ENCODE data around the gene ZEB1.

ZEB1 gene

GRCh38 chr10:31303212-31303611, 15.8 kb upstream of the ZEB1 start:
- Histone ChIP-seq H3K9me3 (ENCODE audit: control extremely low read depth in 1 of 5, control insufficient read depth in 4 of 5, insufficient read depth in 2 of 5, low read depth in 1 of 5, low read length in 4 of 5) (no peaks in the 10 kb centered on the region), H3K4me1 (ENCODE audit: control extremely low read depth in 1 of 4, control insufficient read depth in 4 of 4, insufficient read depth in 4 of 4, low read length in 3 of 4) (peaks cover 0 to 7% (median 3%) of the 10 kb centered on the region in 4 experiments), H3K4me3 (ENCODE audit: control insufficient read depth in 1 of 7, extremely low read depth in 1 of 7, insufficient read depth in 4 of 7, low read depth in 2 of 7, low read length in 6 of 7) (no peak overlapping the region), H3K27me3 (replicated peaks in 2 of 5; ENCODE audit: control insufficient read depth in 4 of 5, insufficient read depth in 5 of 5, low read length in 4 of 5) (no peaks in the 10 kb centered on the region), H3K27ac (ENCODE audit: insufficient read depth in 1 of 2, low read depth in 1 of 2, low read length in 2 of 2, poor library complexity in 1 of 2, severe bottlenecking in 2 of 2) (no peak overlapping the region), H3K36me3 (ENCODE audit: control insufficient read depth in 4 of 4, insufficient read depth in 4 of 4, low read length in 3 of 4) (no peaks in the 10 kb centered on the region)
- 83% methylated on average over 2 of the region's 3 CpGs for WGBS (ENCODE audit: insufficient coverage)
- POLR2A ChIA-PET = no interaction called here
- CTCF ChIA-PET = no interaction called here
- peak in 2 of 3 donors; percentile 9 to 16 for DNase-seq

GRCh38 chr10:31304291-31304970, 14.6 kb upstream of the ZEB1 start:
- POLR2A ChIA-PET = no interaction called here
- no peak for DNase-seq
- H3K4me1 ChIP-seq (ENCODE audit: control extremely low read depth in 1 of 4, control insufficient read depth in 4 of 4, insufficient read depth in 4 of 4, low read length in 3 of 4) = peaks cover 0 to 4% (median 2%) of the 10 kb centered on the region in 4 experiments
- no peak overlapping the region for H3K27ac ChIP-seq (ENCODE audit: insufficient read depth in 1 of 2, low read depth in 1 of 2, low read length in 2 of 2, poor library complexity in 1 of 2, severe bottlenecking in 2 of 2)
- no peaks in the 10 kb centered on the region for H3K9me3 ChIP-seq (ENCODE audit: control extremely low read depth in 1 of 5, control insufficient read depth in 4 of 5, insufficient read depth in 2 of 5, low read depth in 1 of 5, low read length in 4 of 5)
- CTCF ChIA-PET = no interaction called here
- no peaks in the 10 kb centered on the region for H3K36me3 ChIP-seq (ENCODE audit: control insufficient read depth in 4 of 4, insufficient read depth in 4 of 4, low read length in 3 of 4)
- 100% methylated on average over 1 of the region's 6 CpGs for WGBS (ENCODE audit: insufficient coverage)
- no peak overlapping the region for H3K4me3 ChIP-seq (ENCODE audit: control insufficient read depth in 1 of 7, extremely low read depth in 1 of 7, insufficient read depth in 4 of 7, low read depth in 2 of 7, low read length in 6 of 7)
- no peaks in the 10 kb centered on the region for H3K27me3 ChIP-seq (replicated peaks in 2 of 5; ENCODE audit: control insufficient read depth in 4 of 5, insufficient read depth in 5 of 5, low read length in 4 of 5)

- WGBS (ENCODE audit: insufficient coverage) = 100% methylated on average over 2 of the region's 3 CpGs
- no peak overlapping the region for H3K27ac ChIP-seq (ENCODE audit: insufficient read depth in 1 of 2, low read depth in 1 of 2, low read length in 2 of 2, poor library complexity in 1 of 2, severe bottlenecking in 2 of 2)
- CTCF ChIA-PET = no interaction called here
Measured at GRCh38 chr10:31313396-31313795, 5.6 kb upstream of the ZEB1 start.

DNA sequence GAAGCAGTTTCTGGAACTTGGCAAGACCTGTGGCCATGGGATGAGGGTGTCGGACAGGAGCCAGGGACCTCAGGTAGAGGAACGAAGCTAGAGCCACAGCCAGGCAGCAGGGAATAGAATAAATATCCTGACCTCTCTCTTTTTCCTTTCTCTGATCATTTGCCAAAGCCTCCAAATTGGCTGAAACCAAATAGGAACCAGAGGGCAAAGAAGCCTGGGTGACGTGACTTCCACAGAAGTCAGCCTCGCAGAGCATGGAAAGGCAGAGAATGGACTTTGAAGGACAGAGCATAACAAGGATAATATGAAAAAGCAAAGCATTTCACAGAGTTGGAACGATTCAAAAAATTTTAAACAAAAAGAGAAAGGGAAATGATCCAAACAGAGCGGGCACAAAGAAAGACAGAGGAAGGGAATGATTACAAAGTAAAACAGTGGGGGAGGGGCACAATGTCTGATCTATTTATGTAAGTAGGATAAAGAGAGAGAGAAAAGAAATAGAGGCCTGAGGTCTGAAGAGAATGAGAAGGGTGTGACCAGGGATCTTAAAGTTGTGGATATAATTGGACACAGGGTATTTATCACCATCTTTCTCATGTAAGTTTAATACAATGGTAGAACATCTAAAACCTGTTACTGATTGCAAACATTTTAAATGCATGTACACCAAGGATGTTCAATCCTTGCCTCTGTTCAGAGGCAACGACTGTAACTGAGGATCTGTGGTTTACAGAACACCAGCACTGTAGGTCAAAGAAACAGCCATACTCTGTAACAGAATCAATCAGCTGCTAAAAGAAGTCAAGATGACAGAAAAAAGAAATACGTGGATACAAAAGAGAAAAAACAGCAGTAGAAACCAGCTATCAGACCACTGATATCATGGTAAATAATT, 4.5 kb upstream of the ZEB1 start:
- ChIA-PET CTCF (interaction anchor here (1.1 kb wide), 1 partner anchor 47 kb away, joined by 3 read pairs; no protein-coding TSS in a partner anchor), POLR2A (no interaction called here)

More at GRCh38 chr10:31313396-31313795, 5.6 kb upstream of the ZEB1 start:
- Histone ChIP-seq H3K9me3 (ENCODE audit: control extremely low read depth in 1 of 5, control insufficient read depth in 4 of 5, insufficient read depth in 2 of 5, low read depth in 1 of 5, low read length in 4 of 5) (no peaks in the 10 kb centered on the region), H3K36me3 (ENCODE audit: control insufficient read depth in 4 of 4, insufficient read depth in 4 of 4, low read length in 3 of 4) (no peaks in the 10 kb centered on the region), H3K4me3 (ENCODE audit: control insufficient read depth in 1 of 7, extremely low read depth in 1 of 7, insufficient read depth in 4 of 7, low read depth in 2 of 7, low read length in 6 of 7) (no peak overlapping the region), H3K4me1 (ENCODE audit: control extremely low read depth in 1 of 4, control insufficient read depth in 4 of 4, insufficient read depth in 4 of 4, low read length in 3 of 4) (peaks cover 0 to 5% (median 4%) of the 10 kb centered on the region in 4 experiments), H3K27me3 (replicated peaks in 2 of 5; ENCODE audit: control insufficient read depth in 4 of 5, insufficient read depth in 5 of 5, low read length in 4 of 5) (no peaks in the 10 kb centered on the region)
- POLR2A ChIA-PET = no interaction called here
- DNase-seq = no peak

GRCh38 chr10:31315453-31315852, 3.6 kb upstream of the ZEB1 start:
- DNase-seq = no peak
- H3K9me3 ChIP-seq (ENCODE audit: control extremely low read depth in 1 of 5, control insufficient read depth in 4 of 5, insufficient read depth in 2 of 5, low read depth in 1 of 5, low read length in 4 of 5) = no peaks in the 10 kb centered on the region
- 88% methylated on average over 3 of the region's 4 CpGs for WGBS (ENCODE audit: insufficient coverage)
- peaks cover 0 to 8% (median 4%) of the 10 kb centered on the region in 4 experiments for H3K4me1 ChIP-seq (ENCODE audit: control extremely low read depth in 1 of 4, control insufficient read depth in 4 of 4, insufficient read depth in 4 of 4, low read length in 3 of 4)
- H3K27ac ChIP-seq (ENCODE audit: insufficient read depth in 1 of 2, low read depth in 1 of 2, low read length in 2 of 2, poor library complexity in 1 of 2, severe bottlenecking in 2 of 2) = no peak overlapping the region
- ChIA-PET CTCF (no interaction called here), POLR2A (no interaction called here)
- H3K36me3 ChIP-seq (ENCODE audit: control insufficient read depth in 4 of 4, insufficient read depth in 4 of 4, low read length in 3 of 4) = no peaks in the 10 kb centered on the region
- no peak overlapping the region for H3K4me3 ChIP-seq (ENCODE audit: control insufficient read depth in 1 of 7, extremely low read depth in 1 of 7, insufficient read depth in 4 of 7, low read depth in 2 of 7, low read length in 6 of 7)
- no peaks in the 10 kb centered on the region for H3K27me3 ChIP-seq (replicated peaks in 2 of 5; ENCODE audit: control insufficient read depth in 4 of 5, insufficient read depth in 5 of 5, low read length in 4 of 5)

More for the DNA sequence above, 4.5 kb upstream of the ZEB1 start:
- no peak overlapping the region for H3K4me3 ChIP-seq (ENCODE audit: control insufficient read depth in 1 of 7, extremely low read depth in 1 of 7, insufficient read depth in 4 of 7, low read depth in 2 of 7, low read length in 6 of 7)
- no peaks in the 10 kb centered on the region for H3K27me3 ChIP-seq (replicated peaks in 2 of 5; ENCODE audit: control insufficient read depth in 4 of 5, insufficient read depth in 5 of 5, low read length in 4 of 5)
- no peaks in the 10 kb centered on the region for H3K36me3 ChIP-seq (ENCODE audit: control insufficient read depth in 4 of 4, insufficient read depth in 4 of 4, low read length in 3 of 4)
- no peaks in the 10 kb centered on the region for H3K9me3 ChIP-seq (ENCODE audit: control extremely low read depth in 1 of 5, control insufficient read depth in 4 of 5, insufficient read depth in 2 of 5, low read depth in 1 of 5, low read length in 4 of 5)
- no peak for DNase-seq
- WGBS (ENCODE audit: insufficient coverage) = 95% methylated on average over 6 of the region's 8 CpGs
- peaks cover 0 to 5% (median 4%) of the 10 kb centered on the region in 4 experiments for H3K4me1 ChIP-seq (ENCODE audit: control extremely low read depth in 1 of 4, control insufficient read depth in 4 of 4, insufficient read depth in 4 of 4, low read length in 3 of 4)
- H3K27ac ChIP-seq (ENCODE audit: insufficient read depth in 1 of 2, low read depth in 1 of 2, low read length in 2 of 2, poor library complexity in 1 of 2, severe bottlenecking in 2 of 2) = no peak overlapping the region

- WGBS (ENCODE audit: insufficient coverage) = 100% methylated on average over 2 of the region's 5 CpGs
- H3K4me3 ChIP-seq (ENCODE audit: control insufficient read depth in 1 of 7, extremely low read depth in 1 of 7, insufficient read depth in 4 of 7, low read depth in 2 of 7, low read length in 6 of 7) = no peak overlapping the region
- CTCF ChIA-PET = interaction anchor here (1.4 to 2.0 kb wide), 2 partner anchors 233 to 532 kb away, joined by 4 read pairs; no protein-coding TSS in a partner anchor
- H3K36me3 ChIP-seq (ENCODE audit: control insufficient read depth in 4 of 4, insufficient read depth in 4 of 4, low read length in 3 of 4) = no peaks in the 10 kb centered on the region
- no peaks in the 10 kb centered on the region for H3K27me3 ChIP-seq (replicated peaks in 2 of 5; ENCODE audit: control insufficient read depth in 4 of 5, insufficient read depth in 5 of 5, low read length in 4 of 5)
- no peaks in the 10 kb centered on the region for H3K9me3 ChIP-seq (ENCODE audit: control extremely low read depth in 1 of 5, control insufficient read depth in 4 of 5, insufficient read depth in 2 of 5, low read depth in 1 of 5, low read length in 4 of 5)
- no peak overlapping the region for H3K27ac ChIP-seq (ENCODE audit: insufficient read depth in 1 of 2, low read depth in 1 of 2, low read length in 2 of 2, poor library complexity in 1 of 2, severe bottlenecking in 2 of 2)
- POLR2A ChIA-PET = no interaction called here
- no peak for DNase-seq
- peaks cover 8 to 24% (median 15%) of the 10 kb centered on the region in 4 experiments for H3K4me1 ChIP-seq (ENCODE audit: control extremely low read depth in 1 of 4, control insufficient read depth in 4 of 4, insufficient read depth in 4 of 4, low read length in 3 of 4)
Measured at GRCh38 chr10:31317171-31317570, 1.8 kb upstream of the ZEB1 start.
